ENCODE results near the gene MDK. TPM values are rescaled to one million over a fixed set of nuclear protein-coding genes. Genes with fewer than 3 reads are reported as not detected.

Gene MDK
- total and polyA plus RNA-seq, 2 of the 4 experiments (the other 2 are of a cell fraction) = 25.8 to 377 TPM

DNA sequence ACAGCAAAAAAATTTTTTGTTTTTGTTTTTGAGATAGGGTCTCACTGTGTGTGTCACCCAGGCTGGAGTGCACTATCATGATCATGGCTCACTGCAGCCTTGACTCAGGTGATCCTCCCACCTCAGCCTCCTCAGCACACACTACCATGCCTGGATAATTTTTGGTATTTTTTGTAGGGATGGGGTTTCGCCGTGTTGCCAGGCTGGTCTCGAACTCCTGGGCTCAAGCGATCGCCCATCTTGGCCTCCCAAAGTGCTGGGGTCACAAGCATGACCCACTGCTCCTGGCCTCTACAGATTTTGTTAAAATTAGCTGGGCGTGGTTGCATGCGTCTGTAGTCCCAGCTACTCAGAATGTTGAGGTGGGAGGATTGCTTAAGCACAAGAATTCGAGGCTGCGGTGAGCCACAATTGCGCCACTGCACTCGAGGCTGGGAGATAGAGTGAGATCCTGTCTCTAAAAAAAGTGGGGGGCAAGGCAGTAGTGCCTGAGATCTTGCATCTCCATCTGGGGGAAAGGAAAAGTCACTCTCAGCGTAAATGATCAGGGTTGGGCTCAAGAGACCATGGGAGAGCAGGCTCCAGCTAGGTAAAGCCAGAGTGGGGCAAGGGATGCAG is 44.8 kb upstream of the MDK start:
- peaks cover 6% of the 10 kb centered on the region for H3K4me1 ChIP-seq (ENCODE audit: control insufficient read depth, insufficient read depth, low read length)
- DNase-seq = no peak
- H4K5ac ChIP-seq (ENCODE audit: low read depth, low read length) = no peak overlapping the region
- in situ Hi-C loops (cut with MboI; ENCODE audit: low sequenced_read_pairs) (no loop called here), dilution Hi-C loops (cut with HindIII; ENCODE audit: low sequenced_read_pairs, unreplicated experiment) (no loop called here), intact Hi-C loops (cut with micrococcal nuclease) (no loop called here)
- no peaks in the 10 kb centered on the region for H4K20me1 ChIP-seq (ENCODE audit: insufficient read depth, low read length)
- H3K4me3 ChIP-seq (ENCODE audit: insufficient read depth, low read depth, low read length) = no peak overlapping the region
- no peak overlapping the region for H3K56ac ChIP-seq (ENCODE audit: extremely low read depth, insufficient read depth, low read length)
- no peak overlapping the region for H4K8ac ChIP-seq (ENCODE audit: low read depth in 2 of 2, low read length in 2 of 2)
- peaks cover 36% of the 10 kb centered on the region for H3K27me3 ChIP-seq (ENCODE audit: control insufficient read depth, insufficient read depth, low read length)
- no peak for ATAC-seq (ENCODE audit: low read depth)
- H3K4me2 ChIP-seq (ENCODE audit: low read depth, low read length) = no peak overlapping the region
- no peak overlapping the region for H2BK120ac ChIP-seq (ENCODE audit: low read depth, low read length)
- H3K79me1 ChIP-seq (ENCODE audit: low read depth in 1 of 2, low read length in 2 of 2) = no peaks in the 10 kb centered on the region
- TF ChIP-seq FOS (IDR thresholded peaks at IDR 0.05; ENCODE audit: low read depth, low read length) (no peak), RCOR1 (IDR thresholded peaks at IDR 0.05; ENCODE audit: insufficient replicate concordance, low read length) (no peak), MXI1 (IDR thresholded peaks at IDR 0.05; ENCODE audit: borderline replicate concordance, low read depth, low read length) (no peak), CEBPB (IDR thresholded peaks at IDR 0.05; ENCODE audit: low read depth, low read length) (peak; percentile 35), BHLHE40 (IDR thresholded peaks at IDR 0.05; ENCODE audit: low read depth, low read length) (no peak), POLR2A (IDR thresholded peaks at IDR 0.05; ENCODE audit: low read depth, low read length) (no peak), MAZ (IDR thresholded peaks at IDR 0.05; ENCODE audit: borderline replicate concordance, low read depth, low read length) (no peak)
- TF ChIP-seq, protein P1, sequence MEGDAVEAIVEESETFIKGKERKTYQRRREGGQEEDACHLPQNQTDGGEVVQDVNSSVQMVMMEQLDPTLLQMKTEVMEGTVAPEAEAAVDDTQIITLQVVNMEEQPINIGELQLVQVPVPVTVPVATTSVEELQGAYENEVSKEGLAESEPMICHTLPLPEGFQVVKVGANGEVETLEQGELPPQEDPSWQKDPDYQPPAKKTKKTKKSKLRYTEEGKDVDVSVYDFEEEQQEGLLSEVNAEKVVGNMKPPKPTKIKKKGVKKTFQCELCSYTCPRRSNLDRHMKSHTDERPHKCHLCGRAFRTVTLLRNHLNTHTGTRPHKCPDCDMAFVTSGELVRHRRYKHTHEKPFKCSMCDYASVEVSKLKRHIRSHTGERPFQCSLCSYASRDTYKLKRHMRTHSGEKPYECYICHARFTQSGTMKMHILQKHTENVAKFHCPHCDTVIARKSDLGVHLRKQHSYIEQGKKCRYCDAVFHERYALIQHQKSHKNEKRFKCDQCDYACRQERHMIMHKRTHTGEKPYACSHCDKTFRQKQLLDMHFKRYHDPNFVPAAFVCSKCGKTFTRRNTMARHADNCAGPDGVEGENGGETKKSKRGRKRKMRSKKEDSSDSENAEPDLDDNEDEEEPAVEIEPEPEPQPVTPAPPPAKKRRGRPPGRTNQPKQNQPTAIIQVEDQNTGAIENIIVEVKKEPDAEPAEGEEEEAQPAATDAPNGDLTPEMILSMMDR (conservative IDR thresholded peaks at IDR 0.05; ENCODE audit: low read depth, low read length) = no peak
- H3K18ac ChIP-seq (ENCODE audit: low read depth, low read length) = no peak overlapping the region
- H2AFZ ChIP-seq (replicated peaks; ENCODE audit: low read length, poor library complexity) = no peak overlapping the region
- BruUV-seq (replicated peaks) = no TSS peak
- H3K4ac ChIP-seq (ENCODE audit: low read depth, low read length) = no peak overlapping the region
- H3K9ac ChIP-seq (ENCODE audit: low read depth, low read length) = no peak overlapping the region
- H3K14ac ChIP-seq (replicated peaks; ENCODE audit: low read depth, low read length) = no peak overlapping the region
- H4K91ac ChIP-seq (ENCODE audit: insufficient read depth, low read depth, low read length) = no peak overlapping the region
- no peak overlapping the region for H3K27ac ChIP-seq (ENCODE audit: insufficient read depth, low read length)
- H2BK15ac ChIP-seq (ENCODE audit: low read depth, low read length) = no peak overlapping the region
- CTCF ChIA-PET = interaction anchor here (0.5 kb wide), 1 partner anchor 16 kb away, joined by 3 read pairs; no protein-coding TSS in a partner anchor
- H2AK5ac ChIP-seq (ENCODE audit: low read depth, low read length) = no peak overlapping the region
- no peak overlapping the region for H3K23ac ChIP-seq (ENCODE audit: low read depth, low read length)
- no peaks in the 10 kb centered on the region for H3K36me3 ChIP-seq (ENCODE audit: control insufficient read depth, insufficient read depth, low read length)
- H3K9me3 ChIP-seq (ENCODE audit: control insufficient read depth, insufficient read depth, low read length) = no peaks in the 10 kb centered on the region
- H2AK9ac ChIP-seq (replicated peaks; ENCODE audit: low read depth, low read length, poor library complexity) = no peak overlapping the region
- no peak overlapping the region for H2BK5ac ChIP-seq (ENCODE audit: low read depth, low read length, poor library complexity, severe bottlenecking)
- no peak overlapping the region for H2BK20ac ChIP-seq (ENCODE audit: low read depth, low read length)
- WGBS, 2 experiments (ENCODE audit: extremely low coverage in 2 of 2, insufficient read length in 1 of 2) = 95% methylated on average over 9 of the region's 12 CpGs; no CpG with 5 or more reads in 1 of the 2 experiments
- POLR2A ChIA-PET (ENCODE audit: unreplicated experiment) = no interaction called here
- no peaks in the 10 kb centered on the region; the same call in 1 of the 2 replicates for H3K9me1 ChIP-seq (ENCODE audit: insufficient read depth, low read length)

All from IMR-90 (cell line).